Spinal cord (tissue), 10 donors: Measurements from ENCODE around the gene SUN3. TPM values are rescaled to one million over a fixed set of nuclear protein-coding genes. Genes with fewer than 3 reads are reported as not detected.

Source experiments
- DNase-seq, 6 donors: peaks; one replicate each; pipeline versions ENCODE4 v3.0.0 to v3.0.0-alpha.2; 2013 to 2015; ENCODE audit warnings: low spot score in 6 of 6, low read depth in 4 of 6
- H3K27ac ChIP-seq: one replicate; pipeline ENCODE4 v1.5.1; 2013; ENCODE audit warnings: low read depth, low read length, control low read depth
- H3K27me3 ChIP-seq: one replicate; pipeline ENCODE4 v1.6.1; 2013; ENCODE audit warnings: low read length; ENCODE audit not compliant: control insufficient read depth, insufficient read depth
- H3K36me3 ChIP-seq: one replicate; pipeline ENCODE4 v1.6.1; 2013; ENCODE audit warnings: low read length; ENCODE audit not compliant: control insufficient read depth, insufficient read depth
- H3K4me1 ChIP-seq: one replicate; pipeline ENCODE4 v1.6.1; 2013; ENCODE audit warnings: low read length; ENCODE audit not compliant: control insufficient read depth, insufficient read depth
- H3K4me3 ChIP-seq: one replicate; pipeline ENCODE4 v1.5.1; 2013; ENCODE audit warnings: low read depth, low read length, control low read depth
- H3K9me3 ChIP-seq: one replicate; pipeline ENCODE4 v1.6.1; 2013; ENCODE audit warnings: low read length; ENCODE audit not compliant: control insufficient read depth, insufficient read depth
- WGBS: methylation state at CpG from one replicate; pipeline ENCODE4 v1.1.5; 2013; ENCODE audit warnings: missing lambda C conversion rate; ENCODE audit not compliant: insufficient coverage; 5-methylcytosine and 5-hydroxymethylcytosine counted together
- polyA plus RNA-seq, 2 donors: library from polyadenylated mRNA; unstranded; fragments of 120-200 nt; gene quantifications; one replicate each; pipeline ENCODE4 v1.2.1, GENCODE V29; 2013; ENCODE audit not compliant: insufficient read length in 2 of 2
- total RNA-seq, 2 donors: library from RNA; depleted of rRNA in 1 of 2; stranded (reverse); fragments of 120-200 nt in 1 of 2; fragments of >200 nt in 1 of 2; gene quantifications; one replicate each; pipeline versions ENCODE4 v1.2.3 to v1.2.4, GENCODE V29; 2013 to 2014
- donor health status: healthy.

SUN3 gene
- total and polyA plus RNA-seq, 4 donors, result 0.40 to 1.4 TPM; not detected in 2

GRCh38 chr7:47968847-47969774, 59.8 kb downstream of the SUN3 start:
- no peaks in the 10 kb centered on the region for H3K9me3 ChIP-seq
- no peak overlapping the region for H3K27ac ChIP-seq
- no peaks in the 10 kb centered on the region for H3K27me3 ChIP-seq
- peaks cover 51% of the 10 kb centered on the region for H3K36me3 ChIP-seq
- no peaks in the 10 kb centered on the region for H3K4me1 ChIP-seq
- peak in 5 of 6 donors; percentile 36 to 93 (median 69) for DNase-seq
- no peak overlapping the region for H3K4me3 ChIP-seq
- 44% methylated on average over 3 of the region's 5 CpGs for WGBS

DNA sequence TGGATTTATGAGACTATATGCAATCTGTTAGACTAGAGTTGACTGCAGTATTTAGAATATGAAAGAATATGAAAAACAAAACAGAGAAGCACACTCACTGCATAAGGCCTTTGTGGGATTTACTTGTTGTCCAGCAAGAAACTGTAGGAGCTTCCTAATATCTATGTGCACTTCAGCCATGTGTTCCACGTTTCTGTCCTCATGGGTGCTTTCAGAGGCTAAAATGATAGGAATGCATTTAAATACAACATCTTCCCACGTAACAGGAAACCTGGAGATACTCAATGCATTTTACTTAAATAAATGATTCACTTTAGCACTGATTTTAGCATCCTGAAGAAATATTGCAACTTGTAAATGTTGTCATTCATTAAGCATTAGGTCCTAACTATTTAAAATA, 61.2 kb downstream of the SUN3 start:
- 100% methylated on average over 1 of the region's 2 CpGs for WGBS
- Histone ChIP-seq H3K9me3 (no peaks in the 10 kb centered on the region), H3K36me3 (peaks cover 48% of the 10 kb centered on the region), H3K27me3 (no peaks in the 10 kb centered on the region), H3K4me1 (no peaks in the 10 kb centered on the region), H3K4me3 (no peak overlapping the region), H3K27ac (no peak overlapping the region)
- no peak for DNase-seq

DNA sequence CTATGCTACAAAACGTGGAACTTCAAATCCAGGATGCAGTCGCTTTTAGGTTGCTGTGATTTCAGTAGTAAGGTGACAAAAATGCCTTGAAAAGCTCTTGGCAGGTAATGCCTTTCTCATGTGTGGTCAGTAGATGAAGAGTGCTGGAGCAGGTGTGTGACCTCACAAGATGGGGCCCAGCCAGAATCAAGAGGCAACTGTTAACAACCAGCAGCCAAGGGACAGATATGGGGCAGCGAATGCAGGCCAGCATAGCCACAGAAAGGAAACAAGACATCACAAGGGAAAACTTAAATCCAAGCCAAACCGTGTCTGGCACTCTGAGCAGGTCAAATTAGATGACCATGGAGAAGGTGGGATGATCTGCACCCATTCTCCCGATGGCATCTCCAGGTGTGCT, 61.8 kb downstream of the SUN3 start:
- Histone ChIP-seq H3K4me1 (no peaks in the 10 kb centered on the region), H3K36me3 (peaks cover 54% of the 10 kb centered on the region), H3K27me3 (no peaks in the 10 kb centered on the region), H3K9me3 (no peaks in the 10 kb centered on the region), H3K27ac (no peak overlapping the region), H3K4me3 (no peak overlapping the region)
- 100% methylated on average over 5 of the region's 5 CpGs for WGBS
- DNase-seq, result no peak

GRCh38 chr7:47965456-47965855, 63.5 kb downstream of the SUN3 start:
- peaks cover 58% of the 10 kb centered on the region for H3K36me3 ChIP-seq

GRCh38 chr7:47962262-47962661, 66.6 kb downstream of the SUN3 start:
- no CpG with 5 or more reads among the region's 3 CpGs for WGBS

More at GRCh38 chr7:47965456-47965855, 63.5 kb downstream of the SUN3 start:
- Histone ChIP-seq H3K27ac (no peak overlapping the region), H3K9me3 (no peaks in the 10 kb centered on the region), H3K4me3 (no peak overlapping the region), H3K27me3 (no peaks in the 10 kb centered on the region), H3K4me1 (no peaks in the 10 kb centered on the region)
- WGBS, result 72% methylated on average over 2 of the region's 5 CpGs
- no peak for DNase-seq

GRCh38 chr7:47957156-47957555, 71.8 kb downstream of the SUN3 start:
- H3K27ac ChIP-seq, result no peak overlapping the region
- H3K9me3 ChIP-seq, result no peaks in the 10 kb centered on the region
- peaks cover 17% of the 10 kb centered on the region for H3K36me3 ChIP-seq
- DNase-seq, result no peak
- H3K4me1 ChIP-seq, result no peaks in the 10 kb centered on the region
- 77% methylated on average over 3 of the region's 6 CpGs for WGBS
- H3K27me3 ChIP-seq, result no peaks in the 10 kb centered on the region
- H3K4me3 ChIP-seq, result no peak overlapping the region

More at GRCh38 chr7:47962262-47962661, 66.6 kb downstream of the SUN3 start:
- Histone ChIP-seq H3K4me1 (no peaks in the 10 kb centered on the region), H3K4me3 (no peak overlapping the region), H3K9me3 (no peaks in the 10 kb centered on the region), H3K27ac (no peak overlapping the region), H3K36me3 (peaks cover 54% of the 10 kb centered on the region), H3K27me3 (no peaks in the 10 kb centered on the region)
- DNase-seq, result no peak

- Histone ChIP-seq H3K4me1 (no peaks in the 10 kb centered on the region), H3K27ac (no peak overlapping the region), H3K4me3 (no peak overlapping the region), H3K36me3 (peaks cover 7% of the 10 kb centered on the region), H3K9me3 (no peaks in the 10 kb centered on the region), H3K27me3 (no peaks in the 10 kb centered on the region)
- 78% methylated on average over 5 of the region's 6 CpGs for WGBS
- no peak for DNase-seq
Observed at GRCh38 chr7:47956220-47956619, 72.7 kb downstream of the SUN3 start.

DNA sequence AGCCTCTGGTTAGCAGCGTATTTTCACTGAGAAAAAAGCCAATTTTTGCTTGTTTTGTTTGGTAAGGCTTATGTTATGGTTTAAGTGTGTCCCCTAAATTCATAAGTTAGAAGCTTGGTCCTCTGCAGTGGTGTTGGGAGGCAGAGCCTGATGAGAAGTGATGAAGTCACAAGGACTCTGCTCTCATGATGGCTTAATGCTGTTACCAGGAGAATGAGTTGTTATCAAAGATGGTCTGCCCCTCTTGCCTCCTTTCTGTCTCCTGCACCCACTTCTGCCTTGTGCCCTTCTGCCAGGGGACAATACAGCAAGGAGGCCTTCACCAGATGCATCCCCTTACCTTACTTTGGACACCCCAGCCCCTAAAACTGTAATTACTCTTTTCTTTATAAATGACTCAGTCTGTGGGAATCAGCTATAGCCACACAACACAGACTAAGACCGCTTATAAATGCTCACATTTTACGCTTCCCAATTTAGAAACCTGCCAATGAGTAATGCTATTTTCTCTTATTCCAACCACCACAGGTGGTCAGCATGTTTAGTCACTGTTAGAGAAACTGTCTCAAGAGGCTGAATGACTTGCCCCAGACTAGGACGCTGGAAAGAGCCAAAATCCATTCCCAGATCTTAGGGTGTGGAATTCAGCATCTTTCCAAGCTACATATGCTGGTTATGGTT, 74.5 kb downstream of the SUN3 start:
- Histone ChIP-seq H3K9me3 (no peaks in the 10 kb centered on the region), H3K4me3 (no peak overlapping the region), H3K36me3 (peaks cover 7% of the 10 kb centered on the region), H3K27me3 (no peaks in the 10 kb centered on the region), H3K27ac (no peak overlapping the region), H3K4me1 (no peaks in the 10 kb centered on the region)
- 86% methylated on average over 1 of the region's 4 CpGs for WGBS
- DNase-seq, result no peak

DNA sequence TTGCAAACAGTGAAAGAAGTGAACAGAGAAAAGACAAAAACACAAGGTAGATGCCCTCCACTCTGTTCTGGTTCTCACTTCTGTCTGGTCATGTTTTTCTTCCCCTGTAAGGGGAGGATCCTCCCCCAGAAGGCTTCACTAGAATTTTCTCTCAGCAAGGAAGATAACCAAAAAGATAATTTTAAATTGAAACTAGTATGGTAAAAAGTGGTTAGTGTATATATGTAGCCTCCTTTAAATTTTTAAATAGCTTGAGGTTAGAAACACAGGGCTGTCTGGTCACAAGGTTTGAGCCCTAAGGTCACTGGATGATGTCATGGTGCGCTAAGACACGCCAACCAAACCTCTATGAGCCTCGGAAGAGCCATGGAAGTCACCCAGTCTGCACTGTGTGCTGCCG, 75.1 kb downstream of the SUN3 start:
- Histone ChIP-seq H3K36me3 (peaks cover 7% of the 10 kb centered on the region), H3K27me3 (no peaks in the 10 kb centered on the region), H3K27ac (no peak overlapping the region), H3K9me3 (no peaks in the 10 kb centered on the region), H3K4me1 (no peaks in the 10 kb centered on the region), H3K4me3 (no peak overlapping the region)
- no peak for DNase-seq
- WGBS, result 64% methylated on average over 4 of the region's 4 CpGs
